GM19452 (cell line): ENCODE data around the gene FOXC1.

Experiments
- ATAC-seq: cut with Tn5 transposase; IDR thresholded peaks from one replicate; pipeline ENCODE4 v1.9.1; 2021; ENCODE audit not compliant: unreplicated experiment

The FOXC1 gene

GRCh38 chr6:1609648-1610496 lies at the start of gene FOXC1:
TSS of gene FOXC1 (plus strand) at chr6:1609915. CDS start at chr6:1610446, 531 bp downstream.
- ATAC-seq, result no peak

- no peak for ATAC-seq
Measured at GRCh38 chr6:1560281-1561058, 49.2 kb upstream of the FOXC1 start.

- no peak for ATAC-seq
Measured at GRCh38 chr6:1561355-1561754, 48.4 kb upstream of the FOXC1 start.

GRCh38 chr6:1562171-1562955 lies 47.4 kb upstream of the FOXC1 start:
- no peak for ATAC-seq

- ATAC-seq, result no peak
Measured at GRCh38 chr6:1569377-1569776, 40.3 kb upstream of the FOXC1 start.

GRCh38 chr6:1570848-1571247 lies 38.9 kb upstream of the FOXC1 start:
- no peak for ATAC-seq

GRCh38 chr6:1572892-1573291 lies 36.8 kb upstream of the FOXC1 start:
- ATAC-seq, result no peak

GRCh38 chr6:1574083-1574761 lies 35.5 kb upstream of the FOXC1 start:
- no peak for ATAC-seq

GRCh38 chr6:1574890-1575209 lies 34.9 kb upstream of the FOXC1 start:
- ATAC-seq, result no peak

GRCh38 chr6:1575210-1576041 lies 34.3 kb upstream of the FOXC1 start:
- ATAC-seq, result no peak

- ATAC-seq, result no peak
Measured at GRCh38 chr6:1576166-1576565, 33.5 kb upstream of the FOXC1 start.

GRCh38 chr6:1576711-1577110 lies 33.0 kb upstream of the FOXC1 start:
- ATAC-seq, result no peak

GRCh38 chr6:1577146-1577680 lies 32.5 kb upstream of the FOXC1 start:
- no peak for ATAC-seq

GRCh38 chr6:1577896-1578745 lies 31.6 kb upstream of the FOXC1 start:
- ATAC-seq, result no peak

GRCh38 chr6:1579096-1579495 lies 30.6 kb upstream of the FOXC1 start:
- no peak for ATAC-seq

- ATAC-seq, result no peak
Measured at GRCh38 chr6:1580109-1580508, 29.6 kb upstream of the FOXC1 start.

- ATAC-seq, result no peak
Measured at GRCh38 chr6:1580585-1580984, 29.1 kb upstream of the FOXC1 start.

- ATAC-seq, result no peak
Measured at GRCh38 chr6:1581120-1581991, 28.4 kb upstream of the FOXC1 start.
